GM18868 (cell line): ENCODE data around the gene INPP5J.
"Not testable (repeated sequence)": the region's sequence is repeated elsewhere in the genome, so short reads cannot be mapped to it uniquely, and the experiment has no call there.

Experiments
- ATAC-seq: cut with Tn5 transposase; IDR thresholded peaks from one replicate; pipeline ENCODE4 v1.9.1; 2021; ENCODE audit warnings: mild to moderate bottlenecking, moderate library complexity; ENCODE audit not compliant: unreplicated experiment

The INPP5J gene

DNA sequence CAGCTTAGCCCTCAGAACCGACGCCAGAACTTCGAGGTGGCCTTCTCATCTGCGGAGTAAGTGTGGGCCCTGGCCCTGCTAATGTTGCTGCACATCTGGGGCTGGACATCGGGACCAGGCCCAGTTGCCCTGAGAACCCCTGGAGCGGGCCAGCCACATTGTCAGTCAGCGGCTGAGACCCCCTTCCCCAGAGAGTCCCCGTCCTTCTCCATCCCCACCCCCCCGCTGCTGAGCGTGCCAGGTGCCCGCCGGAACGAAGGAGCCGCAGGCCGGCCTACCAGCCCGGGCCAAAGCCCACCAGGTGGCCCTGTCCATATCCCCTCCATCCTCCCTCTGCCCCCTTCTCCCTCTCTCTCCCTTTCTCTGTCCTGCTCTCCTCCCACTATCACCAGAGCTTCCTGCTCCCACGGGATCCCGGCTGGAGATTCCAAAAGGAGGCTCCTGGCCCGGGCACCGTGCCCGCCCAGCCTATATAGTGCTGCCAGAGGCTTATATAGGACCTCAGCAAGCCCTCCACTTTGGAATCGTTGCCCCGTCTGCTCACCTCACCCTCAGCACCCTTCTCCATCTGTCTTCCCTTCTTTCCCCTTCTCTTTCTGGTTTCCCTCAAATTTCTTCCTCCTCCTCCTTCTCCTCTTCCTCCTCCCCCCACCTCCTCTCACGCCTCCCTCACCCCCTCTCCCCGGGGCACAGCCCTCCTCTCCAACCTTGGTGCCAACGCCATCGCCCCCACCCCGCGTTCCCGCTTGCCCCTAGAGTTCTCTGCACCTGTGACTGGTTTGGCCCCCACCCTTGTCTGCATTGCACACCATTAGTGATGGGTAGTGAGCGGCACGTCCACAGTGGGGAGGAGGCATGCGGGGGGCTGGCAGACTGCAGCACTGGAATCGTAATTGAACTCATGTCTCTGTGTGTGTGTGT is 22.7 kb upstream of the INPP5J start:
- ATAC-seq: no peak

DNA sequence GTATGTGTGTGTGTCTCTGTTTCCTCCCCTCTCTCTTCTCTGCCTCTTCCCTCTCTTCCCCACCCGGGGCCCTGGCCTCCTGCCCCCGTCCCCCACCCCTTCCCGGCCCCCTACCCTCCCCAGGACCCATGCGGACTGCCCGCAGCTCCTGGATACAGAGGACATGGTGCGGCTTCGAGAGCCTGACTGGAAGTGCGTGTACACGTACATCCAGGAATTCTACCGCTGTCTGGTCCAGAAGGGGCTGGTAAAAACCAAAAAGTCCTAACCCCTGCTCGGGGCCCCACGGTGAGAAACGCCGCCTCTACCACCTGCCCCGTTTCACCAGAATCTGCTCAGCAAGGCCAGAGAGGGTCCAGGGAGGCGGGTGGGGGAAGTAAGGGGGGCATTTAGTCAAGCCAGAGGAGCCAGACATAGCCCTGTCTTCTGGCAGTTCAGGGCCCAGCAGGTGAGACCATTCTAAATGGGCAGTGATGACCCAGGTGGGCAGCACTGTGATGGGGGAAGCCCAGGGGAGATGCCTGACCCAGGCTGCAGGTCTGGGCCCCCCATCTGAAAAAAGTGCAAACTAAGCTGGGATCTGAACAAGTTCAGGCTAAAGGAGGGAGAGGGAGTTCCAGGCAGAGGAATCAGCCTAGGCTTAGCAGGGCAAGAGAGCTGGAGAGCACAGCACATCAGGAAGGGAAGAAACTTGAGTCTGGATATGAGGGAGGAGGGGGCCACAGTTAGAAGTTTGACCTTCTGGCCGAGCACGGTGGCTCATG is 21.8 kb upstream of the INPP5J start:
- no peak for ATAC-seq

GRCh38 chr22:31102441-31103081 is 20.2 kb upstream of the INPP5J start:
- ATAC-seq: no peak

- no peak for ATAC-seq
These were observed 19.7 kb upstream of the INPP5J start for GRCh38 chr22:31103111-31103510.

- ATAC-seq: no peak
These were observed 18.7 kb upstream of the INPP5J start for GRCh38 chr22:31103899-31104694.

DNA sequence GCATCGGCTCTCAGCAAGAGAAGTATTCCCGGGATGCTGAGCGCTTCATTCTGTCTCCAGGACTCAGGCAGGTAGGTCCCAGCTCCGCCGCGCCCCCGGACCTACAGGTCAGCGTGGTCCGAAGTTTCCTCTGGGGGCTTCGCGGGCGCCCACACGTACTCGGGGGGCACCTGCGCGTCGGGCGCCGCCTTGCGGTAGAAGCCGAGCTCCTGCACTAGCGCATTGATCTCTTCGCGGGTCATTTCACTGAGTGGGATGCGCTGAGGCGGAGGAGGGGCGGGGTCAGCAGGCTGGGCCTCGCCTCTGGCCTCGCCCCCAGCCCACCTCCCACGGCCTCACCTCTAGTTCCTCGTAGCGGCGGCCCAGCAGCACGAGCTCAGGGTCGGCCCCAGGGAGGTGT is 17.9 kb upstream of the INPP5J start:
- ATAC-seq: no peak

- ATAC-seq: no peak
These were observed 17.4 kb upstream of the INPP5J start for GRCh38 chr22:31105282-31105929.

- no peak for ATAC-seq
These were observed 16.7 kb upstream of the INPP5J start for GRCh38 chr22:31106001-31106571.

DNA sequence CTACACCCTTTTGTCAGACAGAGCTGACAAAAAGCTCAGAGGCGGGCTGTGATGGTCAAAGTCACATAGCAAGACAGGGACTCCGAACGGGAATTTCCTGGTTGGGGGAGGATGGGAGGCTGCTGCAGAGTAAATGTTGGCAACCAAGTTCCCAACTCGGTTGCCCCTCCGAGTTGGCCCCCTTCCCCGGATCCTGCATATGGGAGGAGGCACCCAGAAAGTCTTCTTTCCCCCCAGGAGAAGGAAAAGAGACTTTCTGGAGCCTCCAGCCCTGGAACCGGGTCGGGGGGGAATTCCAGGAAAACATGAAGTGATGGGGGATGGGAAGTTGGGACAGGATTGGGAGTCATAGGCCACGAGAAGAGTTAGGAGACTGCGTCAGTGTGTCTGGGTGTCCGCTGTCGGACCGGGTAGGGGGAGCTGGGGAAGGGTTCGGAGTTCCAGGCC is 16.0 kb upstream of the INPP5J start:
- ATAC-seq: no peak

GRCh38 chr22:31107178-31107893 is 15.4 kb upstream of the INPP5J start, which contains the start of gene SELENOM:
TSS of gene SELENOM (minus strand) at chr22:31107568. CDS start at chr22:31107505, 63 bp downstream.
- peak; percentile 86 for ATAC-seq

GRCh38 chr22:31107894-31108218 is 14.9 kb upstream of the INPP5J start:
- no peak for ATAC-seq

GRCh38 chr22:31112547-31113091 is 10.1 kb upstream of the INPP5J start:
- not testable (repeated sequence) for ATAC-seq

- ATAC-seq: no peak
These were observed 4.5 kb upstream of the INPP5J start for GRCh38 chr22:31118046-31118820.

- no peak for ATAC-seq
These were observed 3.6 kb upstream of the INPP5J start for GRCh38 chr22:31119026-31119717.

DNA sequence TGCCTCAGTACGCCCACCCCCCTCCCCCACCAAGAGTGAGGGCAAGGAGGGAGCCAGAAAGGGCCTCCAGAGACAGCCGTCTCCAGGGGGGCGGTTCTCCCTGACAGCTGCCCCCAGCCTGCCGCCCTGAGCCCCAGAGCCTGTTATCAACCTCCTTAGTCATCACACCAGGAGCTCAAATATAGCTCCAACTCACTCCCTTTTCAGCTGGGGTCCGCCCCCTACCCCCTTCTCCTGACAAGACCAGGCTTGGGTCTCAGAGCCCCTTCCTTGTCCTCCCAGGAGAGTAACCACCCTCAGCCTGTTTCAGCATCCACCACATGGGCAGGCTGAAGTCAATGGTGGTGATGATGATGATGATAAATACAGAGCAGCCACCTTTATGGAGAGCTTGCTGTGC is 2.5 kb upstream of the INPP5J start:
- ATAC-seq: no peak

DNA sequence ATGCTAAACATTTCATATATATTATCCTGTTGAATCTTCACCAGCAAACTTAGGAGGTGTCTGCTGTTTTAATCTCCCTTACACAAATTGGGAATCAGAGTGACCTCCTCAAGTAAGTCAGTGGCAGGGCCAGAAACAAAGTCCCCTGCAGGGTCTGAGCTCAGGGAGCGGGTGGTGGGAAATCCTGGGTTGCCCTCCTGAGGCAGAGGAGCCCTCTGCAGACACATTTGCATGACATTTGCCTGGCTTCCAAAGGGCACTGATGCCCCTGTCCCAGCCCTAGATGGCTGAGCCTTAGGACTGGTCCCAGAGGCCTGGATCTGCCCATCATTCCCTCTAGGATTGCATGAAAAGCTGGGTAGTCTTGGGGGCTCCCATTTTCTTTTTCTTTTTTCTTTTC is 2.1 kb upstream of the INPP5J start:
- no peak for ATAC-seq

DNA sequence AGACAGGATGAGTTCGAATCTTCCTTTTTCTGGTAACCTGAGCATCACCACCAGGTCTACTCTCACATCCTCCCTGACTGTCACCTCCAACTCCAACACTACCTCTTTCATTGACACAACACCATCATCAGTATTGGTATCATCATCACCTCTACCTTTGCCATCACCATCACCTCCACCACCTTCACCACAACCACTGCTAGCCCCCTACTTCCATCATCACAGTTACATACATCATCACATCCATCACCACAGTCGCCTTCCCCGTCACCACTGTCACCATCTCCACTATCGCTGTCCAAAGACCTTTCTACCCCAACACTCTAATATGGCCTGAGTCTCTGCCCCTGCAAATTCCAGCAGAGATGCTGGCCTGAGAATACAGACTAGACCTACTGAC is 1.4 kb upstream of the INPP5J start:
- ATAC-seq: no peak

- ATAC-seq: no peak
These were observed 602 bp upstream of the INPP5J start for GRCh38 chr22:31122196-31122531.
